GM19043 (cell line): ENCODE results near the gene PRRG3.

Source experiments
- ATAC-seq: cut with Tn5 transposase; IDR thresholded peaks from one replicate; pipeline ENCODE4 v1.9.1; 2021; ENCODE audit warnings: low read depth; ENCODE audit not compliant: unreplicated experiment

Gene PRRG3

DNA sequence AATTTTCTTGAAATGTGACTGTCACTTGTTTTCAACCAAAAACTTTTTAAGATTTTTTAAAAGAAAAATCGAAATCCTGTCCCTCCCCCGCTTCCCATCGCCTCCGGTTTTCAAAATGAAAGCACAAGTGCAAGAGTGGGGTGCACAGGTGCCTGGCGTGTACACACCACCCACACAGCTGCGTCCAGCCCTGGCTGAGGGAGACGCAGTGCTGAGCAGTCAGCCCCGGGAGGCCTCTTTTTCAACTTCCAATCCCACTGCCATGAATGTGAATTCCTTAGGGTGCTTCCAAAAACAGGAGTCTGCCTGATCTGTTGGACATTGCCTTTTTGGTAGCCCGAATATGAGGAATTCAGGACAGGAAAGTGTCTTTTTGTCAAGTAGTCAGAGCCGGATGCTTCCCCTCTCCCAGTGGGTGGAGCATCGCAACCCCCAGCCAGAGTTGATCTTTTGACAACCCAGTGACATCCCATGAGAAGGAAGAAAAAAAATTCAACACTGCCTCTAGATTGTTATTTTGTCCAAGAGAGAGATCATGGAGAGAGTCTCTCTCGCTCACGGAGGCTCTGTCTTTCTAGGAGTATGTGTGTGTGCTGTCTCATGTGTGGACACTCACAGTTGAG lies 8.9 kb downstream of the PRRG3 start:
- no peak for ATAC-seq

DNA sequence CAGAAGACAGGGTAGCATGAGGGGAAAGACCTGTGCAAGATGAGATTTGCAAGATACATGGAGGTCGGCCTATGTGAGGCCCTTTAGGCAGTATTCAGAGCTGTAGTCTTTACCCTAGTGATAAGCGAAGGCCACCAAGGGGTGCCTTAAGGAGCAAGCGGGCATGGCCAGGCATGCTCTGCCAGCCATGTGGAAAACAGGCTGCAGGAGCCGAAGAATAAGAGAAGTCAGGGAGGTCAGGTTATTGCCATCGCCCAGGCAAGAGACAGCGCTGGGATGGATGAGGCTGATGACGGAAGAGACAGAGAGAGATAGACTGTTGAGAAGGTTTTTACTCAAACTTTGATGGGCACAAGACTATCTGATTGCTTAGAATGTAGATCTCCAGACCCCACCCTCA lies 13.6 kb downstream of the PRRG3 start:
- no peak for ATAC-seq

DNA sequence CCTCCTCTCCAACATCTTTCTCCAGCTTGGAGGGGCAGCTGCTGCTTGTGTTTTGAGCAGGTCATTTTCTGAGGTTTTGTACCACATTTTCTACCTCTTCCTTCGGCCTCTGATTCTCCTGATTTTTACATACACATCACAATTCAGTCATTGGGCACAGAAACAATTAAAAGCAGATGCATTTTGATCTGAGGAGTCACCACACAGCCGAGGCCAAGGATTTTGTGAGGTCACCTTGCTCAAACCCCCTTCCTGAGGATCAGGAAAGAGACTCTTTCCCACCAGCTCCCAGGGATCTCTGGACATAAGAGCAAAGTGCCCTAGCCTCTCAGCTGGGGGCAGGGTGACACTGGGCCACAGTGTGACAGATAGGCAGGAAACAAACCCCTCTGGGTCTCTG lies 15.2 kb downstream of the PRRG3 start:
- no peak for ATAC-seq

DNA sequence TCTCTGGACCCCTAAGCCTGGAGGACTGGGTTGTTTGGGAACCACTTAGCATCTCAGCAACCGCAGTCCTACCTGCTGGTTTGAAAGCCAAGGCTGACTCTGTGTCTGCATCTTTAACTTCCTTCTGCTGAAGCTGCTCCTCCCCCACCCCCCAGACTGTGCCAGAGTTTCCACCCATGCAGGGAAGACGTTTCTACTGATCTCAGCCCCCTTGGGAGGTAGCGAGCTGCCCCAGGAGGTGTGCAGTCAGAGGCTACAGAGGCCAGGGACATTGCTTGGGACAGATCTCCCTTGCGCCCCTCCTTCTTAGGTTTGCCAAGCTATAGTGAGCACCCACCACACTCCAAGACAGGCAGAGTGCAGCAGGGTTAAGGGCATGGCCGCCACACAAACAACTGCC lies 15.9 kb downstream of the PRRG3 start:
- no peak for ATAC-seq

DNA sequence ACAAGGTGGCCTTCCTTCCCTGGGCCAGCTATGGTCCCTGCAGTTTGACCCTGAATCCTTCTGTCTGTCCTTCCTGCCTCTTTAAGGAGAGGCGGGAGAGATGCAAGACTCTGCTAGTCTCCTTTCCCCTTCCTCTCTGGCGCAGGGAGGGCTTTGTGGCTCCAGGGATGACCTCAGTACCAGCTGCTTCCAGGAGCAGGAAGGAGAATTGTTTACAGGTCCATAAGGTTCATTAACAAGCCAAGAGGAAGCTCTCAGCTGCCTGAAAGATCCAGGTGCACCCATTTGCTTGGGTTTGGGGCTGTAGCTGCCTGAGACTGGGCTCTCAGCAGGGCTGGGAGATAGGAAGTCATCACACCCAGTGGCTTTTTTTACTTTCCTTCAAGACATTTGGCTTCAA lies 16.5 kb downstream of the PRRG3 start:
- no peak for ATAC-seq

DNA sequence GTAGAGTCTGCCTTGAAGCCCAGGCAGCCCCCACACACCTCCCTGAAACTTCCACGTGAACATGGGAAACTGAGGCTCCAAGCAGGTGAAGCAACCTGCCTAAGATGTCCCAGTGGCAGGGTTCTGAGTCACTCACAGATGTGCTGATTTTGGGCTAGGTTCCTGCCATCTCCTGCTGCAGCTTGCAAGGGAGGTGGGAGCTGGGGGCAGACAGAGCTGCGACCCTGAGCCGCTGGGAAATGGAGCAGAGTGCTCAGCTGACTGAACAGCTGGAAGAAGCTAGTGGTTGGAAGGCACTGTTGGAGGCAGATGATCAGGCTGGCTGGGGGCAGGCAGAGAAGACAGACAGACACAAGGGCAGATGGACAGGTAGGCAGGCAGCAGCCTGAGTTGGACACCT lies 17.0 kb downstream of the PRRG3 start:
- no peak for ATAC-seq

DNA sequence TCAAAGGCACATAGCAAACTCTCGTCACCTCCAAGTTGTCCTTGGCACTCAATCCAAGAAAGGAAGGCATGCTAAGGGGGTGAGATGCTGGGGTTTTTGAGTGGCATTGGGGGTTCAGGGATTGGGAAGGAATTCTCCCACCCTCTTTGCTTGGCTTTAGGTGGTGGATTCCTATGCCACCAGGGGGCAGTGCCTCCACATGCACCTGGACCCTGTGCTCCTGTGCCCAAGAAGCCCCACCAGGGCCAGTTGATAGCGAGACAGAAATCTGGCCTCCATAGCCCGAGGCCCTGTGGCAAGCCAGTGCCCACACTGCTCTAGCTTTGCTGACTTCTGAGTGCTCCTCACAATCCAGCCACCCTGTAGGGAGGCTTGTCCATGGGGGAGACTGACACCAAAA lies 18.6 kb downstream of the PRRG3 start:
- ATAC-seq = no peak

DNA sequence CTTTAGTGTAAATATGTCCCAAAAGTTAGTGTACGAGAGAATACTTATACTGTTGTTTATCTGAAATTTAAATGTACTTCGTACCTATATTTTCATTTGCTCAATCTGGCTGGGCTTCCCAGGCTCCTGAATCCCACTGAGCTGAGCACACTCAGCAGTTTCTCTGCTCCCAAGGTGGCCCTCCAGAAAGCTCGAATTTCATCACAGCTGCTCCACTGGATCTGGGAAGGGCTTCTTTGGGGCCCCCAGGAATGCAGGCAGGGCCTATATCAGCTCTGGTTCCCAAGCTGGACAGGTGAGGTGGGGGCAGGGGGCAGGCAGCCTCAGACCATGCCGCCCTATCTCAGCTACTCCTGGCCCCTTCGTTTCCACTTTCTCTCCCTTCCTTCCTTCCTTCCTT lies 19.1 kb downstream of the PRRG3 start:
- ATAC-seq = no peak

DNA sequence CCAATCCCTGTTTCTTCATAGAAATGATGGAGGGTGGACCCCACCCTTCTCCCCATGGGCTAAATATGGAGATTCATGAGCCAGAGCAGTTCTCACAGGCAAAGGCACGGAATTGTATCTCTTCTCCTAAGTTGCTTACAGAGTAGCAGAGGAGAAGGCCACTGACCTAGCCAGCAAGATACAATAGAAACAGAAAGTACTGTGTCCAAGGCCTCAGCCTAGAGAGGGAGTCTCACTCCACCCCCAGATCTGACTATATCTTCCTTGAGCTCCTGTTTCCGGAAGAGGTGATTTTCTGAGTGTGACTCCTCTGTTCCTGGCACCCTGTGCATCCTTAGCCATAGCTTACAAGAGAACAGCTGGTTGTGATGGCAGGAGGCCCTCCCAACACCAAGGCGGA lies 20.5 kb downstream of the PRRG3 start, which contains the start of gene FATE1:
Gene FATE1 (plus strand): TSS at position 284 of the 400 bp plus-strand sequence. CDS start 85 bp downstream, at position 369.
- ATAC-seq = no peak

DNA sequence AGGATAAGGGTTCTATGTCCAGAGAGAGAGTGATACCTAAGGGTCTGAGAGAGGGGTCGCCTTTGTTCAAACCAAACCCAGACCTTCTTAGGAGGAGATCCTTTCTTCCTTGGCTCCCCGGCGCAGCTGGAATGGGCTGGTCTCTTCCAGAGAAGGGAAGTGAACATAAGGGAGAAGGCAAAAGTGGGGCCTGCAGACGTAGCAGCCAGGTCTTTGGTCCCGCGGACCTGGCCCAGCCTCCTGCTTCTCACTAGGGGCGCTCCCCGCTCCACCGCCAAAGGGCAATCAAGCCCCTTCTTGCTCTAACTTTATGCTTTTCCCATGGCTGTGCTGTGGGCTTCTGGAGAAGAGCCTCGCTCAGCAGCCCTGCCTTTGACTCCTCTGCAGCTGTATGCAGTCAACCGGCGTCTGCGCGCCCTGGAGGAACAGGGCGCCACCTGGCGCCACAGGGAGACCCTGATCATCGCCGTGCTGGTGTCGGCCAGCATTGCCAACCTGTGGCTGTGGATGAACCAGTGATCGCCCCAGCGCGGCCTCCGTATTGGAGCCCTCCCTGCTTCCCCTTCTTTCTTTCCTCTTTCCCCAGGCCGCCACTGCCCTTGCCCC lies 27.1 kb downstream of the PRRG3 start:
- ATAC-seq = no peak

DNA sequence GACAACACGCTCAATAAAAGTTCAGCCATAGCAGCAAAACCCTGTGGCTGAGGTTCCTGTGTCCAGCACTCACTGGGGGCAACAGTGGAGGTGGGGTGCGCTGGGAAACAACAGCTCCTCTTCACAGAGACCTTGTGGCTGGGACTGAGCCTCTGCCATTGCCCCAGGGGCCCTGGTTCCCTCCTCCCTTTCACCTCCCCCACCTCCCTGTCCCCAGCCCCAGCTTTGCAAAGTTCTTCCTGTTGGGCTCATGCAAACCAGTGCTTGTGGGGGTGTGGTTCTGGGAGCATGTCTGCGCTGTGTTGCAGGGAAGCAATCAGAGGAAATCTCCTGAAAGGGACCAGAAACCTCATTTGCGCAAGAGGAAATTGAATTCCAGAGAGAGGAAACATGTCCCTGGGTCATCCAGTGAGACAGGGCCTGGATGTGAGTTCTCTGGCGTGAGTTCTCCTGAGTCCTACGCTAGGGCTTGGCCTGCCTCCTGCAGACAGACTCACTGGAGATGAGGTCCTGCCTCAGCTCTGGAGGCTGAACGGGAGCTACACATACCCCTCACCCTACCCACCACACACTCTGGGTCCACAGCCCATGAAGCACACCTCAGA lies 28.0 kb downstream of the PRRG3 start:
- no peak for ATAC-seq

DNA sequence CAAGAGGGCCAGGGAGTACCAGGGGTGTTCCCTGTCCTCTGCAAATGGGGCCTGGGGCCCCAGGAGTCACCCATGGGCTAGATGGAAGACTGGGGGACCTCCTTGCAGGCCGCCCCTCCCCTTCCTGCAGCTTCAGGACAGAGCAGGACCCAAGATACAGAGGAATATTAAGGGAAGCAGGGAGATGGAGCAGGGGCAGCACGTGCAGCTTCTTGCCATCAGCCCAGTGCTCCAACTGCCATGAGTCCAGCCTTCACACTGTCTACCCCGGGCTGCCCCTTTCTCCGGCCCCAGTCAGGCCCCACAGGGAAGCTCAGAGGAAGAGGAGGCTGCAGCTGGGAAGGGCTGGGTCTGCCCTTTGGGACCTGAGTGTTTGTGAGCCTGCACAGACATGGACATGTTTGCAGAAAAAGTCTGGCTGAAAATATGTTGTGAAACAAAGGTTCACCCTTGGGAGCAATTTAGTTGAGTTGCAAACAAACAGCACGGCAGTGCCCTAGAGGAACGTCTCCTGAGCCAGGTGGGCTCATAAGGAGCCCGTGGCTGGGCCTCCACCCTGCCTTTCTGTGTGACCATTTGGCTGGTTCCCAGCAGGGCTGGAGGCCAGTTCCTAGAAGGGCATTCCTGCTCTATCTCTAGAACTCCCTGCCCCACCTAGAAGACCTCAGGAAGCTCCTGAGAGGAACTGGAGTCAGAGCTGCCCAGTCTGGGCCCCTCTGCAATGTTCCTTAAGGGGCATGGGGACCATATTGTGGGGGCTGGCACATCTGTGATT lies 29.5 kb downstream of the PRRG3 start:
- ATAC-seq = no peak

DNA sequence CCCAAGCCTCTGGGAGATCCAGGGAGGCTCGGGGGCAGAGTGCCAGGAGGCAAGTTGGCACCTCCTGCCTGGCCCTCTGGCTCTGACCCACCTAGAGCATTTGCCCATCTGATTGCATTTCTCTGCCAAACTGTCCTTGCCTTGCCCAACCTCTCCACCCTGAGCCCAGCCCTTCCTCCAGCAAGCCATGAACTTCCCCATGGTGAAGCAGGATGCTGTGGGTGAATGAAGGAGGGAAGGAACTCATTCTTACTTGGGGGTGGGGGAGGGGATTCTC lies 30.0 kb downstream of the PRRG3 start:
- ATAC-seq = no peak

DNA sequence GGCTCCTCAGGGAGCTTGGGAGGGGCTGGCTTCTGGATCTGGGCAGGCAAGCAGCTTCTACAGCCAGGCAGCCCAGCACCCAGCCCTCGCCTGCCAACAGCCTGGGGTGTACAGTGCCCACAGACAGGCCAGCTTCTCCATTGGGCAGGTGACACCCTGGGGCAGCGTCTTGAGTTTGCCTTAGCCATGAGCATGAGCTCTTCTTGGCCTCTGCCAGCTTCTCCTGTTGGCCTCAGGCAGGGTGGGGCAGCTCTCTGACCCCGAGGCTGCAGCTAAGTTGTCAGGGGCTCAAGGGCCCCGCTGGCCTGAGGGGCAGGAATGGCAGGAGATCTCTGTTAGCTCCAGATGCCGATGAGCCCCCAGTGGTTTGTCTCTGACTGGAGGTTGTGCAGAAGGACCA lies 31.5 kb downstream of the PRRG3 start:
- no peak for ATAC-seq

DNA sequence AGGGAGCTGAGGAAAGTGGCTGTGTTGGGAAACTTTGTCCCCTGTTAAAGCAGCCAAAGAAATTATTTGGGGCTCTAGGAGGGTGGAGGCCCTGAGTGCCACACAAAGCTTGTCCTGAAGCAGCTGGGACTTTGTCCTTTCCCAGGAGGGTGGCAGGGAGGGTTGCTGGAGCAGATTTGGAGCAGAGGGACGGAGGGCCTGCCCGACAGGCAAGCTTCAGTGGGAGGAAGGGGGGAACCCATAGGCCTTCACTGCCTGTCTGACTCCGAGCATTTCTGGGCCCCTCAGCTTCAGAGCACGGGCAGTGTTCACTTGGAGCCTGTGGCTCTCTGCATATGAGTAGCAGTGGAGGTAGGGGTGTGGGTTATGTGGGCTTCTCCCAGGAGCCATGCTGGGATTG lies 32.1 kb downstream of the PRRG3 start:
- no peak for ATAC-seq

DNA sequence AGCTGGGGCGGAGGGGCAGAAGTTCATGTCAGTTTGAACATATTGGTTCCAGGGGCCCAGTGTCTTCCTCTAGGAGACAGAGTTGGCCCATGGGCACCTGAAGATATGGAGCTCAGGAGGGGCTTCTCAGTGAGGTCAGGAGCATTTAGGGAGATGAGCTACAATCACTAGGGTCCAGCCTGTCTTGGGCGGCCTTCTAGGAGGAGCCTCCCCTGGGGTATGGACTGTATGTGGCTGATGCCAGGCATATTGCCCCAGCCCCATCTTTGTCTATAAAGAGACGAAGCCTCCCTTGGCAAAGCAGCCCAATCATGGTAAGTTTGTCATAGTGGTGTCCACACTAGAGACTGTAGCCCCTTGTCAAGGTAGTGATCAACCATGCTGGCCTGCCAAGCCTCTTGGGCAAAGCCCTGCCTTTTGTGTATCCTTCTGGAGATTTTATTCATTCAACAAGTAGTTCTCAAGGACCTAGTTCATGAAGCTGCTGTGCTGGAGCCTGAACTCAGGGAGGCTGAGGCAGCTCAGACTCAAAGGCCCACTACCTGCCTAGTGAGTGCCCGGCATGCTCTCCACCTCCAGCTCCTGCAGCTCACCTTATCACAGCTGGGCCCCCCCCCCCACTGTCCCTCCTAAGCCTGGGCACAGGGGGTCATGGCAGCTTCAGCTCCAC lies 33.9 kb downstream of the PRRG3 start:
- no peak for ATAC-seq

DNA sequence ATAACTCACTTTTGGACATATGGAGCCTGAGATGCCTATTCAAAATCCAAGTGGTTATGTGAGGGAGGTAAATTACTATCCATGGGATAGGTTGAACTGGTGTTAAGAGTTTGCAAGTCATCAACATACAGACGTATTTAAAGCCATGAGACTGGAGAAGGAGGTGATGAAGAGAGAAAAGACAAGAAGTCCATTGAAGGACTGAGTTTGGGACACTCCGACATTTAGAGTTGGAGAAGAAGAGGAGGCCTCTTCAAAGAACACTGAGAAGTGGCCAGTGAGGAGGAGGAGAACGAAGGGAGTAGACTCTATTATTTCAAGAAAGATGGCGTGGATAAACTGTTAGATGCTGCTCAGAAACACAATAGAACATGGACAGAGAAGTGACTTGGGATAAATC lies 39.2 kb downstream of the PRRG3 start, which contains the start of gene CNGA2:
Gene CNGA2 (plus strand): TSS at position 301 of the 400 bp plus-strand sequence. CDS start 3,738 bp downstream, outside the sequence.
- no peak for ATAC-seq

DNA sequence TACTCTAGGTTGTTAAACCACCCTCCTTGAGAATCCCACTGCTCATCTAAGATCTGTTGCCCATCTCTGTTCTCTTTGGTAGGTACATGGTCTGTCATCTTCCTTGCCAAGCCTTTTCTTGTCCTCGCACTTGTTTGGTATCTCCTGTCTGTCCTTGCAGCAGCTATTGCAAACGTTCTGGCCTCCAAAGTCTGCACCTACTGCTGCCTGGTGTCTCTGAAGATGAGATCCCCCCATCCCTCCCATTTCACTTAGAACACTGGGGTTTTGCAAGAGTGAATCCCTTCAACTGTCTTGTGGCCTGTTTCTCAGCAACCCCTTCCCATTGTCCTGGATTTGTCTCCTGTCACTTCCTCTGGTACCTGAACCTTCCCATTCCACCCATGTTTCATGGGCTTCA lies 40.0 kb downstream of the PRRG3 start:
- ATAC-seq = no peak

DNA sequence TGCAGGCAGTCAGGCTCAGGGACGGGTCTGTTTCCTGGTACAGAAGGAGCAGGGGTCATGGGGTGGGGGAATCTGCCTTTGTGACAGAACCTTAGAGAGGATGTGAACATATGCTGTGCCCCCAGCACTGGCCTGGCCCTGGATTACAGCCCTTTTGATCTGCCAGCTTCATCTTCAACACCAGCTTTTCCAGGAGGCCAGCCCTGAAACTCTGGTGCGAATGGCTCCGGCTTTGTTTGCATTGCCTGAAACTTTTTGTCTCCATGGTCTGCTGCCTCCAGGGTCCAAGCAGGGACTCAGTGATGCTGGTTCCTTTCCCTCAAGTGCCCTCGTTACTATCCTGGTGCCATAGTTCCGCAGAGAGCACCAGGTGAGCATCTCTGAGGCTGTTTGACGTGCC lies 41.4 kb downstream of the PRRG3 start:
- ATAC-seq = no peak

DNA sequence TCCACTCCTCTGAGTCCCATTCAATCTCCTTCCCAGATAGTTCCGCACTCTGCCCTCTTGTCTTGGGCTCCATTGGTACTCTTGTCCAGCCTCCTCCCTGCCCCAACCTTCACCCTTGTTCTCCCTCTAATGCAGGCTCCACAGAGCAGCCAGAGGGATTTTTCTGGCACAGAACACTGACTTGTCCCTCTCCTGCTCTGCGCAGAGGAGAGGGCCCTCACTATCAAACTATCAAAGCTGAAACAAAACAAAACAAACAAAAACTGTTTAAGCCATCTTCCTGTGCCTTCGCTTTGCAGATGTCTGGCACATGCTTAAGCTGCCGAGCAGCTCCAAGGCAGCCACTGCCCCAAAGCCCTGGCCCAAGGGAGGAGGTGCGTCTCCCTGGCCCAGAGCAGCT lies 42.2 kb downstream of the PRRG3 start:
- no peak for ATAC-seq

DNA sequence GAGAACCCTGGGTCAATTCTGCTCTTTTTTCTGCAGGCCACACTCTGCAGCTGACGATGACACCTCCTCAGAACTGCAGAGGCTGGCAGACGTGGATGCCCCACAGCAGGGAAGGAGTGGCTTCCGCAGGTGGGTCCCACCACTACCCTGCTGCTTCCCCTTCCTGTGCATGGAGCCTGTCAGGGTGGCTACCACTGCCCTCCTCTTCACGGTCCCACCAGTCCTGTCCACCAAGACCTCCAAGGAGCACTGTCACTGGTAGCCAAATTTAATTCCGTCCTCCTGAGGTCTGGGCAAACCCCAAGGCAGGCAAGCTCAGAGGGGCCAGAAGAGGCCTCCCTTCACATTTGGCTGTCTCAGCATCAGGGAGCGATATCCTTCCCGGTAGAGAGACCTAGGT lies 43.5 kb downstream of the PRRG3 start:
- no peak for ATAC-seq
